Stomach (tissue), 9 donors: ENCODE measurements around the gene FBXW11. TPM values are rescaled to one million over a fixed set of nuclear protein-coding genes. Genes with fewer than 3 reads are reported as not detected.

ENCODE experiments used
- DNase-seq, 2 donors: peaks; one replicate each; pipeline versions ENCODE4 v3.0.0 to v3.0.0-alpha.2; 2013 to 2019
- H3K27ac ChIP-seq, 5 donors: fragments of 200-600 bp in 4 of 5; sonication (generic) in 4 of 5; one replicate each; pipeline ENCODE4 v1.5.1; 2013 to 2019; ENCODE audit warnings: mild to moderate bottlenecking in 1 of 5, moderate library complexity in 1 of 5
- H3K27me3 ChIP-seq, 3 donors: fragments of 200-600 bp; sonication (generic); one replicate each; pipeline ENCODE4 v1.5.1; 2017 to 2019; ENCODE audit warnings: mixed run types in 1 of 3
- H3K36me3 ChIP-seq, 4 donors: fragments of 200-600 bp; sonication (generic); 1 replicate in 3 of 4; 2 replicates in 1 of 4; pipeline ENCODE4 v1.5.1; 2016 to 2019
- H3K4me1 ChIP-seq, 4 donors: fragments of 200-600 bp; sonication (generic); one replicate each; pipeline ENCODE4 v1.5.1; 2016 to 2019
- H3K4me3 ChIP-seq, 4 donors: fragments of 200-600 bp; sonication (generic) in 3 of 4; one replicate each; pipeline ENCODE4 v1.5.1; 2016 to 2019; ENCODE audit warnings: mild to moderate bottlenecking in 1 of 4
- H3K9me3 ChIP-seq, 4 donors: fragments of 200-600 bp; sonication (generic); one replicate each; pipeline ENCODE4 v1.5.1; 2016 to 2019
- CTCF ChIP-seq, 7 experiments: fragments of 450-650 bp in 4 of 7; fragments of 200-600 bp in 3 of 7; sonication (generic) in 3 of 7; IDR thresholded peaks; one replicate each; pipeline ENCODE4 v1.5.1; 2016 to 2019; ENCODE audit warnings: antibody characterized with exemption in 7 of 7, control low read depth in 2 of 7, mild to moderate bottlenecking in 1 of 7
- EP300 ChIP-seq: sonication (generic); formaldehyde crosslinking; IDR thresholded peaks from one replicate; pipeline ENCODE4 v1.6.1; 2017; ENCODE audit warnings: antibody characterized with exemption
- POLR2A ChIP-seq, 4 donors: fragments of 450-650 bp; IDR thresholded peaks; one replicate each; pipeline ENCODE4 v1.6.1; 2016; ENCODE audit warnings: antibody characterized with exemption in 4 of 4, control low read depth in 2 of 4, mild to moderate bottlenecking in 1 of 4, moderate library complexity in 1 of 4
- POLR2AphosphoS5 ChIP-seq, 3 donors: sonication (generic); formaldehyde crosslinking; IDR thresholded peaks; one replicate each; pipeline ENCODE4 v1.6.1; 2016; ENCODE audit warnings: antibody characterized with exemption in 3 of 3
- WGBS, 5 donors: extraction: QIAGEN DNeasy Blood & Tissue Kit in 3 of 5; methylation state at CpG; one replicate each; pipeline versions ENCODE4 v1.1.5 to v1.1.7; 2013 to 2018; 5-methylcytosine and 5-hydroxymethylcytosine counted together
- intact Hi-C: fragments of 100-400 bp; cut with DNase I; formaldehyde crosslinking; loops from one replicate; pipeline ENCODE4 v1.15.1; 2023; ENCODE audit warnings: low total_unique reads
- polyA plus RNA-seq, 3 donors: library from polyadenylated mRNA; stranded (reverse); fragments of 200-250 nt; gene quantifications; one replicate each; pipeline ENCODE4 v1.2.3, GENCODE V29; 2013
- total RNA-seq, 5 donors: library from RNA; depleted of rRNA; stranded (reverse); fragments of >200 nt; gene quantifications; one replicate each; pipeline versions ENCODE4 v1.1.0 to v1.2.3, GENCODE V29; 2014 to 2016
- donor health status: healthy with polysubstance abuse.
- donor health status: Bipolar disorder and iron deficiency.
- donor health status: healthy.

FBXW11 gene
- total and polyA plus RNA-seq, 8 donors = 4.3 to 117 (median 25.5) TPM

- no peak for DNase-seq
- H3K4me1 ChIP-seq = peaks cover 19 to 53% (median 33%) of the 10 kb centered on the region in 4 donors
- H3K4me3 ChIP-seq = peak overlapping the region; percentile 91 to 99 (median 92)
- WGBS, 5 donors = 24 to 31% (median 27%) methylated on average over 33 to 37 of the region's 37 CpGs
- no peaks in the 10 kb centered on the region for H3K27me3 ChIP-seq
- intact Hi-C loops = no loop called here
- TF ChIP-seq CTCF (IDR thresholded peaks at IDR 0.05) (no peak), EP300 (no peak), POLR2A (IDR thresholded peaks at IDR 0.05) (no peak), POLR2AphosphoS5 (IDR thresholded peaks at IDR 0.05) (no peak)
- H3K27ac ChIP-seq = peak overlapping the region; percentile 98 to 100 (median 98)
- H3K36me3 ChIP-seq = no peaks in the 10 kb centered on the region
- H3K9me3 ChIP-seq = no peaks in the 10 kb centered on the region
These were observed 1.0 kb upstream of the FBXW11 start for GRCh38 chr5:172007175-172008110.

- Histone ChIP-seq H3K27ac (peak overlapping the region; percentile 98 to 100 (median 98)), H3K4me3 (peak overlapping the region; percentile 91 to 99 (median 92)), H3K9me3 (no peaks in the 10 kb centered on the region), H3K36me3 (no peaks in the 10 kb centered on the region), H3K27me3 (no peaks in the 10 kb centered on the region), H3K4me1 (peaks cover 33 to 69% (median 47%) of the 10 kb centered on the region in 4 donors)
- 0 to 1% (median 0%) methylated on average over 31 to 34 of the region's 34 CpGs for WGBS, 5 donors
- no peak for TF ChIP-seq CTCF (IDR thresholded peaks at IDR 0.05)
- no peak for TF ChIP-seq EP300
- no peak for TF ChIP-seq POLR2AphosphoS5 (IDR thresholded peaks at IDR 0.05)
- no peak for TF ChIP-seq POLR2A (IDR thresholded peaks at IDR 0.05)
- intact Hi-C loops = no loop called here
- peak; percentile 38 to 73 for DNase-seq
These were observed 624 bp downstream of the FBXW11 start for GRCh38 chr5:172005708-172006320.

- intact Hi-C loops = no loop called here
- no peak for TF ChIP-seq POLR2AphosphoS5 (IDR thresholded peaks at IDR 0.05)
- no peak for TF ChIP-seq EP300
- no peak for TF ChIP-seq POLR2A (IDR thresholded peaks at IDR 0.05)
- TF ChIP-seq CTCF (IDR thresholded peaks at IDR 0.05) = no peak
- no peaks in the 10 kb centered on the region for H3K36me3 ChIP-seq
- H3K27me3 ChIP-seq = no peaks in the 10 kb centered on the region
- peaks cover 40 to 79% (median 57%) of the 10 kb centered on the region in 4 donors for H3K4me1 ChIP-seq
- peak overlapping the region; percentile 98 to 100 (median 98) for H3K27ac ChIP-seq
- peak in 1 of 2 donors; percentile 52 for DNase-seq
- WGBS, 5 donors = 9 to 22% (median 16%) methylated on average over 3 of the region's 3 CpGs
- H3K4me3 ChIP-seq = peak overlapping the region; percentile 91 to 99 (median 92)
- no peaks in the 10 kb centered on the region for H3K9me3 ChIP-seq
These were observed 1.6 kb downstream of the FBXW11 start for GRCh38 chr5:172004824-172005237.

GRCh38 chr5:172003746-172004145 lies 2.7 kb downstream of the FBXW11 start:
- intact Hi-C loops = no loop called here
- peak overlapping the region; percentile 59 to 100 (median 98) for H3K27ac ChIP-seq
- H3K4me3 ChIP-seq = peak overlapping the region; percentile 4 to 93 (median 92)

More at GRCh38 chr5:172003746-172004145, 2.7 kb downstream of the FBXW11 start:
- no peaks in the 10 kb centered on the region for H3K36me3 ChIP-seq
- TF ChIP-seq POLR2A (IDR thresholded peaks at IDR 0.05) (no peak), EP300 (no peak), CTCF (IDR thresholded peaks at IDR 0.05) (no peak), POLR2AphosphoS5 (IDR thresholded peaks at IDR 0.05) (no peak)
- H3K27me3 ChIP-seq = no peaks in the 10 kb centered on the region
- WGBS, 5 donors = 5 to 22% (median 6%) methylated on average over 1 of the region's 1 CpG
- peaks cover 50 to 85% (median 66%) of the 10 kb centered on the region in 4 donors for H3K4me1 ChIP-seq
- no peaks in the 10 kb centered on the region for H3K9me3 ChIP-seq
- peak in 1 of 2 donors; percentile 41 for DNase-seq
